HepG2 (cell line): ENCODE measurements around the gene CFD. TPM values are rescaled to one million over a fixed set of nuclear protein-coding genes. Genes with fewer than 3 reads are reported as not detected.

Experiments
- ARNT2 ChIP-seq: sonication (generic); formaldehyde crosslinking; IDR thresholded peaks from 2 replicates; pipeline ENCODE4 v1.8.0; 2022; ENCODE audit warnings: mild to moderate bottlenecking, low read depth, missing genetic modification reagents, moderate library complexity
- BHLHE40 ChIP-seq: IDR thresholded peaks from 2 replicates; pipeline ENCODE4 v1.6.1; 2011; ENCODE audit warnings: low read length, improper control_type of control experiment
- CC2D1A ChIP-seq: sonication (generic); formaldehyde crosslinking; IDR thresholded peaks from 2 replicates; pipeline ENCODE4 v1.8.1; 2023; ENCODE audit warnings: mild to moderate bottlenecking, missing genetic modification reagents
- HDAC1 ChIP-seq: sonication (generic); formaldehyde crosslinking; IDR thresholded peaks from 2 replicates; pipeline ENCODE4 v1.5.1; 2020; ENCODE audit warnings: mild to moderate bottlenecking, missing genetic modification reagents
- HNRNPH1 ChIP-seq: fragments of 200-400 bp; formaldehyde crosslinking; optimal IDR thresholded peaks from 2 replicates; pipeline ENCODE3; 2017; ENCODE audit warnings: mild to moderate bottlenecking, low read depth, low read length
- MIER2 ChIP-seq: IDR thresholded peaks from 2 replicates; pipeline ENCODE4 v1.6.1; 2016; ENCODE audit warnings: missing biosample characterization, missing genetic modification reagents
- MTA3 ChIP-seq: sonication (generic); formaldehyde crosslinking; IDR thresholded peaks from 2 replicates; pipeline ENCODE4 v1.4.0; 2020; ENCODE audit warnings: missing genetic modification reagents
- MXI1 ChIP-seq: IDR thresholded peaks from 3 replicates; pipeline ENCODE4 v1.6.1; 2012; ENCODE audit warnings: low read depth, low read length, inconsistent platforms, borderline replicate concordance
- NCOR1 ChIP-seq: fragments of 200-600 bp; sonication (generic); IDR thresholded peaks from 2 replicates; pipeline ENCODE4 v1.7.0; 2017; ENCODE audit warnings: antibody characterized with exemption, low read length, borderline replicate concordance
- RARA ChIP-seq: IDR thresholded peaks from 2 replicates; pipeline ENCODE4 v1.6.1; 2016; ENCODE audit warnings: missing genetic modification reagents, missing compliant biosample characterization
- SETDB1 ChIP-seq: sonication (generic); formaldehyde crosslinking; IDR thresholded peaks from 2 replicates; pipeline ENCODE4 v1.5.1; 2020; ENCODE audit warnings: missing genetic modification reagents, mild to moderate bottlenecking, borderline replicate concordance
- TMF1 ChIP-seq: sonication (generic); formaldehyde crosslinking; IDR thresholded peaks from 2 replicates; pipeline ENCODE4 v1.8.1; 2022; ENCODE audit warnings: low read depth, missing genetic modification reagents
- YY1 ChIP-seq: IDR thresholded peaks from 2 replicates; pipeline ENCODE4 v1.6.1; 2011; ENCODE audit warnings: low read length, low read depth, moderate library complexity, mild to moderate bottlenecking; ENCODE audit not compliant: insufficient read depth, insufficient replicate concordance
- ZKSCAN8 ChIP-seq: IDR thresholded peaks from 2 replicates; pipeline ENCODE4 v1.6.1; 2016; ENCODE audit warnings: borderline replicate concordance, missing genetic modification reagents, missing compliant biosample characterization
- ZNF382 ChIP-seq: sonication (generic); formaldehyde crosslinking; IDR thresholded peaks from 2 replicates; pipeline ENCODE4 v1.5.0; 2020; ENCODE audit warnings: missing genetic modification reagents, mild to moderate bottlenecking, borderline replicate concordance
- ZNF431 ChIP-seq: sonication (generic); formaldehyde crosslinking; IDR thresholded peaks from 2 replicates; pipeline ENCODE4 v1.9.0; 2022; ENCODE audit warnings: missing genetic modification reagents, low read depth, mild to moderate bottlenecking, borderline replicate concordance
- ZNF451 ChIP-seq: sonication (generic); formaldehyde crosslinking; IDR thresholded peaks from 2 replicates; pipeline ENCODE4 v1.5.0; 2020; ENCODE audit warnings: mild to moderate bottlenecking, missing genetic modification reagents
- ZNF557 ChIP-seq: sonication (generic); formaldehyde crosslinking; IDR thresholded peaks from 2 replicates; pipeline ENCODE4 v1.4.0; 2020; ENCODE audit warnings: missing genetic modification reagents
- ZNF615 ChIP-seq: sonication (generic); formaldehyde crosslinking; IDR thresholded peaks from 2 replicates; pipeline ENCODE4 v1.5.0; 2020; ENCODE audit warnings: mild to moderate bottlenecking, missing genetic modification reagents, borderline replicate concordance
- ZNF678 ChIP-seq: sonication (generic); formaldehyde crosslinking; IDR thresholded peaks from 2 replicates; pipeline ENCODE4 v1.4.0; 2020; ENCODE audit warnings: mild to moderate bottlenecking, missing genetic modification reagents
- ZNF724P ChIP-seq: sonication (generic); formaldehyde crosslinking; IDR thresholded peaks from 2 replicates; pipeline ENCODE4 v1.8.0; 2022; ENCODE audit warnings: missing genetic modification reagents, borderline replicate concordance
- ZNF749 ChIP-seq: sonication (generic); formaldehyde crosslinking; IDR thresholded peaks from 2 replicates; pipeline ENCODE4 v1.8.0; 2022; ENCODE audit warnings: mild to moderate bottlenecking, missing genetic modification reagents, moderate library complexity, borderline replicate concordance
- ZNF790 ChIP-seq: sonication (generic); formaldehyde crosslinking; IDR thresholded peaks from 2 replicates; pipeline ENCODE4 v1.8.0; 2022; ENCODE audit warnings: missing genetic modification reagents, mild to moderate bottlenecking, borderline replicate concordance
- ZNF792 ChIP-seq: IDR thresholded peaks from 2 replicates; pipeline ENCODE4 v1.6.1; 2016
- ZNF878 ChIP-seq: sonication (generic); formaldehyde crosslinking; IDR thresholded peaks from 2 replicates; pipeline ENCODE4 v1.8.1; 2023; ENCODE audit warnings: mild to moderate bottlenecking, missing genetic modification reagents, moderate library complexity
- polyA plus RNA-seq, 8 experiments: library from polyadenylated mRNA; depleted of rRNA in 3 of 8; stranded (reverse) in 7 of 8; unstranded in 1 of 8; fragments of >200 nt; fragmentation: Illumina TruSeq in 4 of 8; extraction: Trizol in 4 of 8; gene quantifications; 2 replicates each; pipeline versions ENCODE4 v1.2.1 to v1.2.3, GENCODE V29; 2011 to 2016; ENCODE audit warnings: low read depth in 4 of 8, missing spikeins in 1 of 8, mixed read lengths in 1 of 8; ENCODE audit not compliant: insufficient read depth in 1 of 8
- total RNA-seq, 5 experiments: library from RNA; depleted of rRNA; stranded (reverse); fragments of >200 nt; fragmentation: Illumina TruSeq; extraction: Trizol; gene quantifications; 2 replicates each; pipeline ENCODE4 v1.2.3, GENCODE V29; 2016; ENCODE audit warnings: low read depth in 1 of 5
- TF ChIP-seq, protein P1 (sequence below): sonication (generic); formaldehyde crosslinking; IDR thresholded peaks from 2 replicates; pipeline ENCODE4 v1.5.1; 2020; ENCODE audit warnings: missing genetic modification reagents, mild to moderate bottlenecking, borderline replicate concordance
- TF ChIP-seq, protein P2 (sequence below): sonication (generic); formaldehyde crosslinking; IDR thresholded peaks from 2 replicates; pipeline ENCODE4 v1.8.1; 2023; ENCODE audit warnings: mild to moderate bottlenecking, inconsistent platforms, moderate library complexity, missing genetic modification reagents, borderline replicate concordance
- TF ChIP-seq, protein P3 (sequence below): sonication (generic); formaldehyde crosslinking; IDR thresholded peaks from 2 replicates; pipeline ENCODE4 v1.4.0; 2020; ENCODE audit warnings: low read depth, mild to moderate bottlenecking, missing genetic modification reagents

The CFD gene
- total and polyA plus RNA-seq, 2 of the 13 experiments (the other 11 are each of a cell fraction or from before 2014, with no cell fraction given) = 2.3 to 4.6 TPM

DNA sequence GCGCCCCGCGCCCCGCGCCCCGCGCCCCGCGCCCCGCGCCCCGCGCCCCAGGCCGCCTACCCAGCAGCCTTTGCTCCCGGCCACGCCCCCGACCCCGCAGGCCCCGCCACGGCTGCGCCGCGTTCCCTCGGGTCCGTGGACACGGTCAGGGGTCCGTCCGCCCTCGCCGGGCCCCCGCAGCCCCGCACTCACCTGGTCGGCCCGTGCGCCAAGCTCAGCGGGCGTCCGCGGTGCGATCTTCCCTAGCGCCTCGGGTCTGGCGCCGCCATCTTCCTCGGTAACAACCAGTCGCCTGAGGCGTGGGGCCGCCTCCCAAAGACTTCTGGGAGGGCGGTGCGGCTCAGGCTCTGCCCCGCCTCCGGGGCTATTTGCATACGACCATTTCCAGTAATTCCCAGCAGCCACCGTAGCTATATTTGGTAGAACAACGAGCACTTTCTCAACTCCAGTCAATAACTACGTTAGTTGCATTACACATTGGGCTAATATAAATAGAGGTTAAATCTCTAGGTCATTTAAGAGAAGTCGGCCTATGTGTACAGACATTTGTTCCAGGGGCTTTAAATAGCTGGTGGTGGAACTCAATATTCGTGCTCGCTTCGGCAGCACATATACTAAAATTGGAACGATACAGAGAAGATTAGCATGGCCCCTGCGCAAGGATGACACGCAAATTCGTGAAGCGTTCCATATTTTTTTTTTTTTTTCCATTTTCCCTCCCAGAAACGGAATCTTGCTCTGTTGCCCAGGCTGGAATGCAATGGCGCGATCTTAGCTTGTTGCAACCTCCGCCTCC lies 33.6 kb downstream of the CFD start, which contains the start of the genes MED16 and RNU6-9 (continued):
- TF ChIP-seq YY1 = peak; percentile 95
- TF ChIP-seq MTA3 = no peak
- TF ChIP-seq ZNF431 (CRISPR knock-in tag) = 0 out of 2 replicates have a peak, but pooled peaks have one; percentile 75
- TF ChIP-seq ZNF749 (CRISPR knock-in tag) = no peak
- TF ChIP-seq ZNF678 = peak; percentile 27; the same call in 1 of the 2 replicates
- peak; percentile 78; the same call in 1 of the 2 replicates for TF ChIP-seq ZNF790 (CRISPR knock-in tag)
- TF ChIP-seq MIER2 = no peak
- no peak for TF ChIP-seq ZNF878 (CRISPR knock-in tag)
- 0 out of 2 replicates have a peak, but pooled peaks have one; percentile 24 for TF ChIP-seq NCOR1
- TF ChIP-seq BHLHE40 = no peak
- TF ChIP-seq, protein P1, sequence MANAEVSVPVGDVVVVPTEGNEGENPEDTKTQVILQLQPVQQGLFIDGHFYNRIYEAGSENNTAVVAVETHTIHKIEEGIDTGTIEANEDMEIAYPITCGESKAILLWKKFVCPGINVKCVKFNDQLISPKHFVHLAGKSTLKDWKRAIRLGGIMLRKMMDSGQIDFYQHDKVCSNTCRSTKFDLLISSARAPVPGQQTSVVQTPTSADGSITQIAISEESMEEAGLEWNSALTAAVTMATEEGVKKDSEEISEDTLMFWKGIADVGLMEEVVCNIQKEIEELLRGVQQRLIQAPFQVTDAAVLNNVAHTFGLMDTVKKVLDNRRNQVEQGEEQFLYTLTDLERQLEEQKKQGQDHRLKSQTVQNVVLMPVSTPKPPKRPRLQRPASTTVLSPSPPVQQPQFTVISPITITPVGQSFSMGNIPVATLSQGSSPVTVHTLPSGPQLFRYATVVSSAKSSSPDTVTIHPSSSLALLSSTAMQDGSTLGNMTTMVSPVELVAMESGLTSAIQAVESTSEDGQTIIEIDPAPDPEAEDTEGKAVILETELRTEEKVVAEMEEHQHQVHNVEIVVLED (CRISPR knock-in tag) = peak; percentile 28; the same call in 1 of the 2 replicates
- TF ChIP-seq ARNT2 = peak; percentile 51; the same call in 1 of the 2 replicates
- no peak for TF ChIP-seq ZKSCAN8 (CRISPR knock-in tag)
- no peak for TF ChIP-seq ZNF557 (CRISPR knock-in tag)
- TF ChIP-seq MXI1 = peak; percentile 53; the same call in 1 of the 3 replicates
- TF ChIP-seq ZNF451 (CRISPR knock-in tag) = no peak
- no peak for TF ChIP-seq TMF1 (CRISPR knock-in tag)
- TF ChIP-seq ZNF382 (CRISPR knock-in tag) = no peak
- no peak for TF ChIP-seq CC2D1A (CRISPR knock-in tag)
- TF ChIP-seq ZNF615 (CRISPR knock-in tag) = 0 out of 2 replicates have a peak, but pooled peaks have one; percentile 39
- no peak for TF ChIP-seq HNRNPH1
- TF ChIP-seq ZNF724P (CRISPR knock-in tag) = no peak
- no peak for TF ChIP-seq RARA (CRISPR knock-in tag)
- TF ChIP-seq, protein P2, sequence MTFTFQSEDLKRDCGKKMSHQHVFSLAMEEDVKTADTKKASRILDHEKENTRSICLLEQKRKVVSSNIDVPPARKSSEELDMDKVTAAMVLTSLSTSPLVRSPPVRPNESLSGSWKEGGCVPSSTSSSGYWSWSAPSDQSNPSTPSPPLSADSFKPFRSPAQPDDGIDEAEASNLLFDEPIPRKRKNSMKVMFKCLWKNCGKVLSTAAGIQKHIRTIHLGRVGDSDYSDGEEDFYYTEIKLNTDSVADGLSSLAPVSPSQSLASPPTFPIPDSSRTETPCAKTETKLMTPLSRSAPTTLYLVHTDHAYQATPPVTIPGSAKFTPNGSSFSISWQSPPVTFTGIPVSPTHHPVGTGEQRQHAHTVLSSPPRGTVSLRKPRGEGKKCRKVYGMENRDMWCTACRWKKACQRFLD (CRISPR knock-in tag) = no peak
- TF ChIP-seq HDAC1 (CRISPR knock-in tag) = 0 out of 2 replicates have a peak, but pooled peaks have one; percentile 22
- TF ChIP-seq ZNF792 (CRISPR knock-in tag) = no peak
- TF ChIP-seq, protein P3, sequence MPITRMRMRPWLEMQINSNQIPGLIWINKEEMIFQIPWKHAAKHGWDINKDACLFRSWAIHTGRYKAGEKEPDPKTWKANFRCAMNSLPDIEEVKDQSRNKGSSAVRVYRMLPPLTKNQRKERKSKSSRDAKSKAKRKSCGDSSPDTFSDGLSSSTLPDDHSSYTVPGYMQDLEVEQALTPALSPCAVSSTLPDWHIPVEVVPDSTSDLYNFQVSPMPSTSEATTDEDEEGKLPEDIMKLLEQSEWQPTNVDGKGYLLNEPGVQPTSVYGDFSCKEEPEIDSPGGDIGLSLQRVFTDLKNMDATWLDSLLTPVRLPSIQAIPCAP (CRISPR knock-in tag) = no peak
- no peak for TF ChIP-seq SETDB1
